ENCODE measurements around the gene ROCK2. TPM values are rescaled to one million over a fixed set of nuclear protein-coding genes. Genes with fewer than 3 reads are reported as not detected.

ROCK2 gene
- total RNA-seq, 4 donors from 2014 or later = 51.0 to 75.9 (median 67.6) TPM

DNA sequence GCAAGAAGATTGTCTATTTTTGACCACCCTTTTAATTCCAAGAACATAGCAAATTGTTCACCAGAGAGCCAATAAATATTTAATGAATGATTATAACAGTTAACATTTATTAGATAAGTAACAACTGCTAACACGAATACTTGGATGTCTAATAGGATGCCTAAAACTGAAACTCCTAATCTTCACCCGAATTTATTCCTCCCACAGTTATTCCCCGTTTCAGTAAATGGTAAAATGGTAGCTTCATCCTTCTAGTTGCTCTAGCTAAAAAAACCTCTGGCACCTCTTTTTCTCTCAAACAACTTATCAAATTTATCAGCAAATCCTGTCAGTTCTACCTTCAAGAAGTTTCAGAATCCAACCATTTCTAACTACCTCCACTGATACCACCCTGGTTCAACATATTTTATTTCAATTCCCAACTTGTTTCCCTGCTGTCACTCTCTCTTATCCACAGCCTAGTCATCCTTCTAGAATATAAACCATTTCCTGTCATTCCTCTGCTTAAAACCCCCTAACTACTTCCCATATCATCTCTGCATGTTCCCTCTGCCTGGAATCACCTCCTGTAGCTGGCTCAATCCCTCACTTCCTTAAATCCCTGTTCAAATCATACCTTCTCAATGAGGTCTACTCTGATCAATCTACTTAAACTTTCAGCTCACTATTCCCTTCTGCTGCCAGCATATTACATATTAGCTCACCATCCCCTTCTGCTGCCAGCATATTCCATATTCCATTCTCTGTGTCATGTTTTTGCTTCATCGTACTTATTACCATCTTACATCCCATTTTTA lies 93.8 kb downstream of the ROCK2 start:
- TF ChIP-seq CTCF (IDR thresholded peaks at IDR 0.05) = no peak
- TF ChIP-seq POLR2A (IDR thresholded peaks at IDR 0.05) = no peak
- H3K4me3 ChIP-seq = no peak overlapping the region
- H3K36me3 ChIP-seq = peaks cover 0 to 8% (median 0%) of the 10 kb centered on the region in 3 donors
- no peaks in the 10 kb centered on the region for H3K9me3 ChIP-seq
- H3K27ac ChIP-seq = no peak overlapping the region
- no peak for DNase-seq
- H3K27me3 ChIP-seq = no peaks in the 10 kb centered on the region
- H3K4me1 ChIP-seq = peaks cover 0 to 3% (median 0%) of the 10 kb centered on the region in 4 donors

DNA sequence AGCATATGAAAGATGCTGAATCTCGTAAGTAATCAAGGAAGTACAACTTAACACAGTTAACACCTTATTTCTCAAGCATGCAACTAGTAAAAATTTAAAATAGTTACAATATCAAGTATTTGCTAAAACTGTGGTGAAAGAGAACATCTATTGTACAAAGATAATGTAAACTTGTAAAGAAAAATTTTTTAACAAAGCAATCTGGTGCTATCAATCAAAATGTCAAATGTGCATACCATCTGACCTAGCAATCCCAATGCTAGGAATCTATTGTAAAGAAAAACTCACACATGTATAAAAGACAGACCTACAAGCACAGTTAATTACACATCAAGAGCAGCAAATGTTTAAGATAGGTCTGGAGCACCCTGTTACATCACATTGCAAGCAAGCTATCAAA lies 99.1 kb downstream of the ROCK2 start:
- H3K27ac ChIP-seq = no peak overlapping the region
- H3K4me3 ChIP-seq = no peak overlapping the region
- no peaks in the 10 kb centered on the region for H3K27me3 ChIP-seq
- TF ChIP-seq CTCF (IDR thresholded peaks at IDR 0.05) (no peak), POLR2A (IDR thresholded peaks at IDR 0.05) (no peak)
- no peak for DNase-seq
- H3K36me3 ChIP-seq = peaks cover 0 to 8% (median 0%) of the 10 kb centered on the region in 3 donors
- no peaks in the 10 kb centered on the region for H3K9me3 ChIP-seq
- H3K4me1 ChIP-seq = no peaks in the 10 kb centered on the region

- no peak for DNase-seq
- Histone ChIP-seq H3K4me3 (no peak overlapping the region), H3K36me3 (peaks cover 0 to 8% (median 0%) of the 10 kb centered on the region in 3 donors), H3K27ac (no peak overlapping the region), H3K4me1 (no peaks in the 10 kb centered on the region), H3K27me3 (no peaks in the 10 kb centered on the region), H3K9me3 (no peaks in the 10 kb centered on the region)
- TF ChIP-seq CTCF (IDR thresholded peaks at IDR 0.05) (no peak), POLR2A (IDR thresholded peaks at IDR 0.05) (no peak)
These were observed 100.2 kb downstream of the ROCK2 start for GRCh38 chr2:11244091-11244826.

GRCh38 chr2:11243512-11243911 lies 100.9 kb downstream of the ROCK2 start:
- no peak overlapping the region for H3K4me3 ChIP-seq
- no peaks in the 10 kb centered on the region for H3K27me3 ChIP-seq
- no peaks in the 10 kb centered on the region for H3K9me3 ChIP-seq
- no peak overlapping the region for H3K27ac ChIP-seq
- DNase-seq = no peak
- H3K4me1 ChIP-seq = no peaks in the 10 kb centered on the region
- H3K36me3 ChIP-seq = peaks cover 0 to 8% (median 0%) of the 10 kb centered on the region in 3 donors
- no peak for TF ChIP-seq CTCF (IDR thresholded peaks at IDR 0.05)
- no peak for TF ChIP-seq POLR2A (IDR thresholded peaks at IDR 0.05)

DNA sequence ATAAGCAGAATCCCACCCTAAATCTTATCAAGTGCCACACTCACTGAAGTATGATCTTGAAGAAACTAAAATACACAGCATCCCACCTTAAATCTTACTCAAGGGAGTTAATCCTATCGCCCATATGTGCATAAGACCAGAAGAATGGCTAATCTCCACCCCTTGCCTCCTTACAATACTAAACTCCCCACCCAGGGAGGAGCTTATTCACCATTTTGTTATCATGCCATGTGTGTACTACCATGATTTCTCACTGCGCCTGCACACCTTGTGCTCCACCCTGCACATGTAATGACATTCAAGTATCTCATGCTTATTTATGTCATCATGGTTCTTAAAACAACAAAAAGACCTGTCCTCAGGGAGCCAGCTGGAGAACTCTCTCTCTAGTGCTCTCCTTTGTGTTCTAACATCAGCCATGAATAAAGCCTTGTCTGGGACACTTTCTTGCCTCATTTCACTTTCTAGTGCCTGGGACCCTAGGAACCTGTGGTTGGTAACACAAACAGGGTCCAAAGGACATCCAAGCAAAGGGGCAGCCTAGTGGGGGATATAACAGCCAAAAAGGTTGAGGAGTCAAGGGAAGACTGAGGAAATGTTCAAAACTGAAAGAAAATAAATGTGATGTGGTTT lies 101.8 kb downstream of the ROCK2 start:
- peaks cover 0 to 6% (median 0%) of the 10 kb centered on the region in 3 donors for H3K36me3 ChIP-seq
- no peaks in the 10 kb centered on the region for H3K4me1 ChIP-seq
- H3K9me3 ChIP-seq = no peaks in the 10 kb centered on the region
- no peak for DNase-seq
- TF ChIP-seq POLR2A (IDR thresholded peaks at IDR 0.05) (no peak), CTCF (IDR thresholded peaks at IDR 0.05) (no peak)
- H3K4me3 ChIP-seq = no peak overlapping the region
- H3K27me3 ChIP-seq = no peaks in the 10 kb centered on the region
- H3K27ac ChIP-seq = no peak overlapping the region

All from Peyer's patch (tissue), 4 donors.